HUES6 (cell line): ENCODE results near the gene MISP3.
A peak's percentile ranks its signal among the peaks of the same experiment; 100 is the strongest.

Experiments used
- H3K27ac ChIP-seq: 2 replicates; pipeline ENCODE4 v1.7.0; 2013; ENCODE audit warnings: low read depth, mild to moderate bottlenecking, low read length, inconsistent platforms
- H3K27me3 ChIP-seq: 2 replicates; pipeline ENCODE4 v1.6.1; 2013; ENCODE audit warnings: low read length; ENCODE audit not compliant: control insufficient read depth, insufficient read depth
- H3K36me3 ChIP-seq: 2 replicates; pipeline ENCODE4 v1.6.1; 2013; ENCODE audit warnings: low read length; ENCODE audit not compliant: control insufficient read depth, insufficient read depth
- H3K4me1 ChIP-seq: 2 replicates; pipeline ENCODE4 v1.6.1; 2013; ENCODE audit warnings: low read length; ENCODE audit not compliant: control insufficient read depth, insufficient read depth
- H3K4me3 ChIP-seq: 2 replicates; pipeline ENCODE4 v1.5.1; 2013; ENCODE audit warnings: low read depth, low read length
- H3K9ac ChIP-seq: one replicate; pipeline ENCODE4 v1.6.1; 2013; ENCODE audit warnings: mild to moderate bottlenecking, low read length
- H3K9me3 ChIP-seq: 2 replicates; pipeline ENCODE4 v1.6.1; 2013; ENCODE audit warnings: low read depth, low read length; ENCODE audit not compliant: control insufficient read depth, insufficient read depth

Gene MISP3

DNA sequence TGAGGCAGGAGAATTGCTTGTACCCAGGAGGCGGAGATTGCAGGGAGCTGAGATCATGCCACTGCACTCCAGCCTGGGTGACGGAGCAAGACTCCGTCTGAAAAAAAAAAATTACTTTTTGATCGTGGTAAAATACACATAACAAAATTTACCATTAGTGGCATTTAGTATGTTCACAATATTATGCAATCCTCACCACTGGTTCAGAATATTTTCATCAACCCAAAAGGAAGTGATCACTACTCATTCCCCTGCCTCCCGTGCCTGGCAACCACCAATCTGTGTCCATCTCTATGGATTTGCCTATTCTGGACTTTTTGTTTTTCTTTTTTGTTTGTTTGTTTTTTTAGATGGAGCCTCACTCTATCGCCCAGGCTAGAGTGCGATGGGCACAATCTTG is 9.5 kb upstream of the MISP3 start:
- Histone ChIP-seq H3K4me3 (no peak overlapping the region), H3K9me3 (no peaks in the 10 kb centered on the region), H3K36me3 (no peaks in the 10 kb centered on the region), H3K27ac (no peak overlapping the region), H3K27me3 (peaks cover 19% of the 10 kb centered on the region), H3K4me1 (peaks cover 4% of the 10 kb centered on the region; the same call in 1 of the 2 replicates), H3K9ac (no peak overlapping the region)

DNA sequence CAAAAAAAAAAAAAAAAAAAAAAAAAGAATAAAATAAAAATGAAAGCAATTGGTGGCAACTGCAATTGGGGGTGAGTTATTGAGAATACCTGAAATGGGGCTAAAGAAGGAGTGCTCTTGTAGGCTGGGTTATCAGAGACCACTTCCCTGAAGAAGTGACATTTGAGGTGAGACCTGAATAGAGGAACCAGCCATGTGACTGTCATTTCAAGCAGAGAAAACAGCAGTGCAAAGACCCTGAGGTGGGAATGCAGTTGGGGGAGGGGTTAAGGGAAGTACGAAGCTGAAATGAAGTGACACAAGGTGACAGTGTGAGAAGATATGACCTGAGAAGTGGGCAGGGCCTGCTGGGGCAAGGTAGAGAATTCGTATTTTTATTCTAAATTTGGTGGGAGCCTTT is 6.5 kb upstream of the MISP3 start:
- H3K4me1 ChIP-seq = no peaks in the 10 kb centered on the region
- H3K9me3 ChIP-seq = no peaks in the 10 kb centered on the region
- H3K4me3 ChIP-seq = no peak overlapping the region
- peaks cover 8% of the 10 kb centered on the region for H3K27me3 ChIP-seq
- no peaks in the 10 kb centered on the region for H3K36me3 ChIP-seq
- no peak overlapping the region for H3K9ac ChIP-seq
- H3K27ac ChIP-seq = no peak overlapping the region

DNA sequence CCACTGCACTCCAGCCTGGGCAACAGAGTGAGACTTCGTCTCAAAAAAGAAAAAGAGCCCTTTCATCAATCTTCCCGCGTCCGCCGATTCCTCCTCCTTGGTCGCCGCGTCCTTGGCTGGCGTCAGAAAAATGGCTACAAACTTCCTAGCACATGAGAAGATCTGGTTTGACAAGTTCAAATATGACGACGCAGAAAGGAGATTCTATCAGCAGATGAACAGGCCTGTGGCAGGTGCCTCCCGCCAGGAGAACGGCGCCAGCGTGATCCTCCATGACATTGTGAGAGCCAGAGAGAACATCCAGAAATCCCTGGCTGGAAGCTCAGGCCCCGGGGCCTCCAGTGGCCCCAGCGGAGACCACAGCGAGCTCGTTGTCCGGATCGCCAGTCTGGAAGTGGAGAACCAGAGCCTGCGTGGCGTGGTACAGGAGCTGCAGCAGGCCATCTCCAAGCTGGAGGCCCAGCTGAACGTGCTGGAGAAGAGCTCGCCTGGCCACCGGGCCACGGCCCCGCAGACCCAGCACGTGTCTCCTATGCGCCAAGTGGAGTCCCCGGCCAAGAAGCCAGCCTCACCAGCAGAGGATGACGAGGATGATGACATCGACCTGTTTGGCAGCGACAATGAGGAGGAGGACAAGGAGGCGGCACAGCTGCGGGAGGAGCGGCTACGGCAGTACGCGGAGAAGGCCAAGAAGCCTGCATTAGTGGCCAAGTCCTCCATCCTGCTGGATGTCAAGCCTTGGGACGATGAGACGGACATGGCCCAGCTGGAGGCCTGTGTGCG is 2.1 kb upstream of the MISP3 start:
- Histone ChIP-seq H3K27ac (no peak overlapping the region), H3K9me3 (no peaks in the 10 kb centered on the region), H3K4me1 (peaks cover 19% of the 10 kb centered on the region; the same call in 1 of the 2 replicates), H3K36me3 (no peaks in the 10 kb centered on the region), H3K9ac (no peak overlapping the region), H3K27me3 (peaks cover 41% of the 10 kb centered on the region), H3K4me3 (no peak overlapping the region)

DNA sequence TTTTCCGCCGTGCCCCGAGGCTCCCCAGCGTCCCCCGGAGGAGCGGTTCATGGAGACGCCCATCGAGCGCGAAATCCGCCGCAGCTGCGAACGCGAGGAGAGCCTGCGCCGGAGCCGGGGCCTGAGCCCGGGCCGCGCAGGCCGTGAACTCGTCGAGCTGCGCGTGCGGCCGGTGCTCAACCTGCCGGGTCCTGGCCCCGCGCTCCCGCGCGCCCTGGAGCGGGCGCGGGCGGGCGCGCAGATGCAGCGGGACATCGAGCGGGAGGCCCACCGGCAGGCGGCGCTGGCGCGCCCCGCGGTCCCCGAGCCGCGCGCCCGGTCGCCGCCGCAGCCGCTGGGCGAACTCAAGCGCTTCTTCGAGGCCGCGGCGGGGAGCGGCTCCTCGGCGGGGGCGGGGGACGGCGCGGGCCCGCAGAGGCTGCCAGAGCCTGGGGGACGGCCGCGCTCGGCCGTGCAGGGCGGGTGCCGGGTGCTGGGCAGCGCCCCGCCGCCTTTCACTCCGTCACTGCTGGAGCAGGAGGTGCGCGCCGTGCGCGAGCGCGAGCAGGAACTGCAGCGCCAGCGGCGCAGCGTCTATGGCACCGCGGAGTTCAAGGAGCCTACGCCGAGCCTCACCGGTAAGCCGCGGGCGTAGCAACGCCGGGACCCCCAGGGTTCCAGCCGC is 807 bp downstream of the MISP3 start:
- Histone ChIP-seq H3K27me3 (peaks cover 55% of the 10 kb centered on the region), H3K9ac (peak overlapping the region; percentile 50), H3K4me1 (peaks cover 19% of the 10 kb centered on the region; the same call in 1 of the 2 replicates), H3K9me3 (no peaks in the 10 kb centered on the region), H3K4me3 (peak overlapping the region; percentile 70), H3K36me3 (no peaks in the 10 kb centered on the region), H3K27ac (no peak overlapping the region)

DNA sequence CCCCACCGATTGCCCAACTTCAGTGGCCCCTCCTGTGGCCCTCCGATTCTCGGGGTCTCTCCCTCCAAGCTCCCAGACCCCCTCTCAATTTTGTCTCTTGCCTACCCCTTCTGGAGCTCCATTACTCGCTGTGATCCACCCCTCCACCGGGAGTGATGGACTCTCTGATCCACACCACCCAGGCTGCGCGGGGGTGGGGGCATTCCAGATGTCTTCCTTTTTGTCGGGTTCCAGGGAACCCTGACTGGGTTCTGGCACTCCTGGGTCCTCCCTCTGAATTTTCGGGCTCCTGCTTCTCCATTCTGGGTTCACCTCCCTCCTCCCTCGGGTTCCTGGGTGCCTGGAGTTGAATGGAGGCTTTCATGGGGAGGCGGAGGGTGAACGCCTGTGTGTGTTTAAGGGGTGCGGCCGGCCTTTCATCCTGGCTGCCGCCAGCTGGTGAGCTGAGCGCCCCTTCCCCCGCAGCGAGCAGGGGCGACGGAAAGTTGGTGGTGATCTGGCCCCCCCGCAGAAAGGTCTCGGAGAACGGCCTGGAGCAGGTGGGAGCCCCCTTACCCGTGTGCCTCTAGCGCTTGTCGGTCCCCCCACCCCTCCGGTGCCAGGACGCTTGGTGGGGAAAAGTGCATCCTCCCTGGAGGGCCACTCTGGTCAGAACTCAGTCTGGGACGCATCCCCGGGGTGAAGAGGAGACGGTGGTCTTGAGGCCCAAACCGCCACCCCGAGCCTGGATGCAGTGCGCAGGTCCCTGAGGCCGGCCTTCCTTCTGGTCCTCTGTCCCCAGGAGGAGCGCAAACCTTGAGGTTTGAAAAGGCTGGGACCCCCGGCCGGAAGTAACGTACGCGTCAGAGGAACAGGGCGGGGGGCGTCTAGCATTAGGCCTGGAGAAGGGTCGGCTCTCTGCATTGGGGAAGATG is 1.6 kb downstream of the MISP3 start:
- peak overlapping the region; percentile 50 for H3K9ac ChIP-seq
- H3K27ac ChIP-seq = no peak overlapping the region
- H3K9me3 ChIP-seq = no peaks in the 10 kb centered on the region
- H3K4me1 ChIP-seq = peaks cover 19% of the 10 kb centered on the region; the same call in 1 of the 2 replicates
- peak overlapping the region; percentile 70 for H3K4me3 ChIP-seq
- no peaks in the 10 kb centered on the region for H3K36me3 ChIP-seq
- H3K27me3 ChIP-seq = peaks cover 55% of the 10 kb centered on the region

DNA sequence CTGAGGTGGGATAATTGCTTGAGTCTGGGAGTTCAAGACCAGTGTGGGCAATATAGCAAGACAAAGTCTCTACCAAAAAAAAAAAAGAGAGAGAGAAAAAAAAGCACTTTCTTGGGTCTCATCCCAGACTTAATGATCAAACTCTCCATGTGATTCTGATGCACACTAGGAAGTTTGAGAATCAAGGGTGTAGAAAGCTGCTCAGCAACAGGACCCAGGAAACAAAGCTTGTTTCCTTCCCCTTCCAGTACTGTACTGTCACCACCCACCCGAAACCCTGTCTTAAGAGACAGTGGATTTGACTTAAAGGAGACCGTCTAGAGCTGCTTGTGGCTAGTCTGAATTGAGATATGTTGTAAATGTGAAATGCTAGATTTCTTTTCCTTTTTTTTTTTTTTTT is 5.8 kb downstream of the MISP3 start:
- Histone ChIP-seq H3K4me3 (no peak overlapping the region), H3K9me3 (no peaks in the 10 kb centered on the region), H3K4me1 (peaks cover 13% of the 10 kb centered on the region; the same call in 1 of the 2 replicates), H3K9ac (no peak overlapping the region), H3K27ac (no peak overlapping the region), H3K27me3 (peaks cover 33% of the 10 kb centered on the region), H3K36me3 (no peaks in the 10 kb centered on the region)

DNA sequence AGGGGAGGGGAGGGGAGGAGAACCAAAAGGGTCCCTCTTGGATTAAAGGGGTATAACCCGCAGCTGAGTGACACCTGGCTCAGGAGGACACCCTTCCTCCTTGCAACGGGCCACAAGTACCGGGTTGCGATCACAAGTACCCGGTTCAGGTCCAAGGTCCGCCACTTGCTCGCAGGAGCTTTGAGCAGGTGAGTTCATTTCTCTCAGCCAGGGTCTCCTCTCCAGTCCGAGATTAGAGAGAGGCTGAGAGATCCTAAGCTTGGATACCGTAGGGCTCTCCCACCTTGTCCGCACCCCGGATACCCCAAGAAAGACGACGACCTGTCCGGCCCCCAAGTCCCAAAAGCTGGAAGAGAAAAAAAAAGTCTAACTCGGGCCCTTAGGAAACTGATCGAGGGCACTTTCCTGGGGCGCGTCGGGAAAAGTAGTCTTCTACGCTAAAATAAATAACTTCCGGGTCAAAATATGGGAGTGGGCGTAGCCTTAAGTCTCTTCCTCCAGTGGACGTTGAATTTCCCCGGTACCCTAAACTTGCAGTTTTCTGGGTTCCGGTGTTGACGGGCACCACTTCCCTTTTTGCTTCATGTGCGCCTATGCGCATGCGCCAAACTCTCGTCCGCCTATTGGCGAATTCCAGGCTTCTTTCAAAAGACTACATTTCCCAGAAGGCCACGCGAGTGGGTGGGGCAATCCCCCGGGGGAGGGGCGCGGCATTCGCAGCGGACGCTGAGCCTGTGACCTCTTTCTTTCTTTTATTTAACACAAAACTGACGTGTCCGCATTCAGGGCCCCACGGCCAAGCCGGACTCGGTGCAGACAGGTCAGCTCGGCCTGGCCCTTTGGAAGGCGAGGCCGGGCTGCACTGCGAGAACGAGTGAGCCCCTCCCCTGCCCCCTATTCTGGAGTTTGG is 8.6 kb downstream of the MISP3 start:
- Histone ChIP-seq H3K4me3 (peak overlapping the region; percentile 85), H3K27me3 (peaks cover 7% of the 10 kb centered on the region; the same call in 1 of the 2 replicates), H3K36me3 (no peaks in the 10 kb centered on the region), H3K9ac (peak overlapping the region; percentile 47), H3K27ac (no peak overlapping the region), H3K9me3 (no peaks in the 10 kb centered on the region), H3K4me1 (peaks cover 10% of the 10 kb centered on the region; the same call in 1 of the 2 replicates)

DNA sequence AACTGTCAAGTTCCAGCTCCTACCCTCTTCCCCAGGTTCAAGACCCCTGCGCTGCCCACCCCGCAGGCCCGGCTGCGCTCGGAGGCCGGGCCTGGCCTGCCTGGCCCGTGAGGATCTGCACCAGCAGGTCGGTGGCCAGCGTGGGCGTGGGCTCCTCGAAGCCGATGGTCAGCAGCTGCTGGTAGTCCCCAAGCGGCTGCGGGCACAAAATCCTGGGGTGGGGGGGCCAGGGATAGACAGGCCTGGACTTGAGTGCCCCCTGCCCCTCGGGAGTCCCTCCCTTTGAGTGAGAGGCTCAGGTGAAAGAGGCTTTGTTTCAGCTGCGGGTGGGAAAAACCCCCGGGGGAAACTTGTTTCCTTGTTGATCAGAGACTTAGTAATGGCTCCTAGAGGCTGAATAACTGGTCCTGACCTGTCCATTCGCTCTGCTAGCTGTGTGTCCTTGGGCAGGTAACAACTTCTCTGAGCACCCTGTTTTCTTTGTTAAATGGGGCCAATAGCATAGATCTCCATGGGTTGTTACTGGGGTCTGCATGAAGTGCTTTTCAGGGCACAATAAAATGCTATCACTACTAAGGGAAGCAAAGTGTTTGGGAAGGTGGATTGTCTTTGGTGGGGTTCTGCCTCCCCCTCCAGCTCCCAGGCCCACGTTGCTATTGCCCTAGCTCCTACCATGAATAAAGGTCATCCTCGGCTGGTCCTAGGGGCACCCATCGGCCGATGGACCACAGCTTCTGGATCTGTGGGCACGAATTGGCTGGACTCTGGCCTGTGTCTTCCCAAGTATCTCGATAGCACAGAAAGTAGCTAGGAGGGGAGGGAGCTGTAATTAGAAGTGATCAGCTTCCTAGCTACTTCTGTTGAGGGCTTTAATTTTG is 9.4 kb downstream of the MISP3 start:
- no peaks in the 10 kb centered on the region; the same call in 1 of the 2 replicates for H3K36me3 ChIP-seq
- H3K27me3 ChIP-seq = peaks cover 8% of the 10 kb centered on the region; the same call in 1 of the 2 replicates
- no peak overlapping the region for H3K27ac ChIP-seq
- no peaks in the 10 kb centered on the region for H3K9me3 ChIP-seq
- H3K9ac ChIP-seq = peak overlapping the region; percentile 30
- peak overlapping the region; percentile 85 for H3K4me3 ChIP-seq
- peaks cover 10% of the 10 kb centered on the region; the same call in 1 of the 2 replicates for H3K4me1 ChIP-seq

DNA sequence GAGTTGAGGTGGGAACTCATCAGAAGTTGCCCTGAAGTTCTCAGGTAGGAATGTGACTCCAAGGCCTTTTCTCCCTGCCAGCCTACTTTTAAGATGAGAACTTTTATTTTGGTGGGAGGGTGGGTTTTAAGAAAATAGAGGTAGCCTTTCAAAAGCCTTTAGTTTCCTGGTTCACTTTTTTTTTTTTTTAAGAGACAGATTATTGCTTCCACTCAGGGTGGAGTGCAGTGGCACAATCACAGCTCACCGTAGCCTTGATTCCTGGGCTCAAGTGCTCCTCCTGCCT is 10.0 kb downstream of the MISP3 start:
- no peak overlapping the region for H3K9ac ChIP-seq
- H3K4me1 ChIP-seq = peaks cover 10% of the 10 kb centered on the region; the same call in 1 of the 2 replicates
- no peaks in the 10 kb centered on the region; the same call in 1 of the 2 replicates for H3K36me3 ChIP-seq
- no peaks in the 10 kb centered on the region for H3K9me3 ChIP-seq
- no peak overlapping the region for H3K4me3 ChIP-seq
- 0 out of 2 replicates have a peak, but pooled peaks cover 3% of the 10 kb centered on the region for H3K27me3 ChIP-seq
- no peak overlapping the region for H3K27ac ChIP-seq
